Retinal pigment epithelial cell (primary cell): ENCODE data around the gene CGB5.
"Not testable (repeated sequence)": the region's sequence is repeated elsewhere in the genome, so short reads cannot be mapped to it uniquely, and the experiment has no call there.

Experiments
- DNase-seq: peaks from one replicate; pipeline ENCODE4 v3.0.0-alpha.2; 2010; ENCODE audit warnings: low read depth
- H3K4me3 ChIP-seq: 2 replicates; pipeline ENCODE4 v1.5.1; 2011; ENCODE audit warnings: mild to moderate bottlenecking, low read length, control low read depth, moderate library complexity
- CTCF ChIP-seq: conservative IDR thresholded peaks from 2 replicates; pipeline ENCODE4 v1.5.1; 2011; ENCODE audit warnings: low read depth, low read length, control low read depth, inconsistent platforms

The CGB5 gene

GRCh38 chr19:49017041-49017665 is 26.5 kb upstream of the CGB5 start, which contains the start of gene LHB:
TSS of gene LHB (minus strand) at chr19:49017091. CDS start at chr19:49017081, 10 bp downstream.
- TF ChIP-seq CTCF = no peak
- DNase-seq = no peak

GRCh38 chr19:49017666-49018351 is 25.8 kb upstream of the CGB5 start:
- TF ChIP-seq CTCF = peak; percentile 64
- DNase-seq = no peak
- peak overlapping the region; percentile 39 for H3K4me3 ChIP-seq

More at GRCh38 chr19:49017041-49017665, 26.5 kb upstream of the CGB5 start, which contains the start of gene LHB:
- peak within 1 kb of the TSS; percentile 39 for H3K4me3 ChIP-seq

- peak overlapping the region; percentile 39 for H3K4me3 ChIP-seq
- DNase-seq = not testable (repeated sequence)
Measured at GRCh38 chr19:49018388-49019241, 25.0 kb upstream of the CGB5 start.

GRCh38 chr19:49019242-49019932 is 24.3 kb upstream of the CGB5 start:
- H3K4me3 ChIP-seq = peak overlapping the region; percentile 37
- DNase-seq = no peak
- TF ChIP-seq CTCF = peak; percentile 33

- no peak for DNase-seq
- no peak for TF ChIP-seq CTCF
- no peak overlapping the region for H3K4me3 ChIP-seq
Measured at GRCh38 chr19:49020342-49020741, 23.3 kb upstream of the CGB5 start.

GRCh38 chr19:49020931-49021895 is 22.4 kb upstream of the CGB5 start:
- no peak overlapping the region for H3K4me3 ChIP-seq
- no peak for TF ChIP-seq CTCF
- no peak for DNase-seq
